Right renal pelvis (tissue), 4 donors: Measurements from ENCODE around the gene CUX1. TPM values are rescaled to one million over a fixed set of nuclear protein-coding genes. Genes with fewer than 3 reads are reported as not detected.
"Not testable (repeated sequence)": the region's sequence is repeated elsewhere in the genome, so short reads cannot be mapped to it uniquely, and the experiment has no call there.

Experiments
- DNase-seq, 4 donors: peaks; one replicate each; pipeline ENCODE4 v3.0.0-alpha.2; 2013; ENCODE audit warnings: low read depth in 4 of 4, low spot score in 3 of 4, missing footprints in 1 of 4
- polyA plus RNA-seq, 4 donors: library from polyadenylated mRNA; unstranded; fragments of 120-200 nt; gene quantifications; one replicate each; pipeline ENCODE4 v1.2.1, GENCODE V29; 2013; ENCODE audit not compliant: insufficient read length in 4 of 4

The CUX1 gene
- polyA plus RNA-seq, 4 donors: 93.0 to 111 (median 107) TPM

DNA sequence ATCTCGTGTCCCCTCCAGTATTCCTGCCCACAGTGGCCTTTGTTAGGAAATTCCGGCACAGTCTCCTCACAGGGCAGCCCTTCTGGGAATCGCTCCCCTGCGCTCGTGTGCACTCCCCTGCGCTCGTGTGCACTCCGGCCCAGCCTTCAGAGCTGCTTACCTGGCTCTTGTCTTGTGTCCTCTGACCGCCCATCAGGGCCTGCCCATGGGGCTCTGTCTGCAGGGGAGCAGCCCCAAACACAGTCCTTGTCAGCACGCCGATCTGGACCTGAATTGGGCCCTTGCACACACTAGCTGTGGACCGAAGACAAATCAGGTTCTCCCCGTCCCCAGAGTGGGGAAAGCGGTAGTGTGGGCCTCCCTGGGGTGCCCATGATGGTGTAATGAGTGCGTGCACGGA, 179.4 kb downstream of the CUX1 start:
- DNase-seq: no peak

DNA sequence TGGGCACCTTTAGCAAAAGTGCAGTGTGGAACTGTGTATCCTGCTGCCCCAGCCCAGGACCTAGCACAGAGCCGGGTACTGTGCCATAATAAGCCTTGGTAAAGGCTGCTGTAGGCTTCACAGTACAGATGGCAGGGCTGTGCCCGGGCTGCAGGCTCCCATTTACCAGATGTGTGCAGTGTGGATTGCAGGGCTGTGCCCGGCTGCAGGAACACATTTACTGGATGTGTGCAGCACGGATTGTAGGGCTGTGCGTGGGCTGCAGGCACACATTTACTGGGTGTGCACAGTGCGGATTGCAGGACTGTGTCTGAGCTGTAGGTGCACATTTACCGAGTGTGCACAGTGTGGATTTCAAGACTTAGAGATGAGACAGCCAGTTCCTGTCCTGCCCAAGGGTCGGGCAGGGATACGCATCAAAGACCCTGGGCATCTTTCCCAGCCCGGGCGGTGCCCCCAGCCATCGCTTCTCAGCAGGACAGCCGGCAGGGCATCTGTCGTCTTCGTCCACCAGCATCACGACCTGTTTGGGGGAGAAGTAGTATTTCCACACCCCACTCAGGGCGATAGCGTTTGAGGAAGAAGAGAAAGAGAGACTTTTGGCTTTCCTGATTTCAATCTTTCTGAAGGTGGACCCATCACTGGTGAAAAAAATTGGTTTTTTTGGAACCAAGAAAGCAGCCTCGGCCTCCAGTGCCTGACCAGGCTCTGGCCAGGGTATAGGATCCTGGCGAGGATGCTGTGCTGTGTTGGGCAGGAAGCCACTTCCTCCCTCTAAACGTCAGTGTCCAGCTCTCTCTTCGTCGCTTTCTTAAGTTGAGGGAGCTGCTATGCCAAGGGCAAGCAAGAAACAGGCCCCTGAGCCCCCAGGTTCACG, 180.8 kb downstream of the CUX1 start:
- DNase-seq: no peak

DNA sequence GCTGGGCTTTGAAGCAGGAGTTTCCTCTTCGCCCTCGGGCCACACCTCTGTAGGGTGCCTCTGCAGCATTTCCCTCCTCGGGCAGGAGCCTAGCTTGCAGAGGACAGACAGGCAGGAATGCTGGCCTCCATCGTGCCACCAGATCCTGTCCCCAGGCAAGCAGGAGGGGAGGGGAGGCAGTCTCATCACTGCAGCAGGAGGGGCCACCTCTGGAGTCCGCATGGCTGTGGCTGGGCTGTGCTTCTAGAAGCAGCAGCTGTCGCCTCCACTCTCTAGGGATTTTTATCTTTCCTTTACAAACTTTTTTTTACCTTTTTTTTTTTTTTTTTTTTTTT, 181.4 kb downstream of the CUX1 start:
- no peak for DNase-seq

DNA sequence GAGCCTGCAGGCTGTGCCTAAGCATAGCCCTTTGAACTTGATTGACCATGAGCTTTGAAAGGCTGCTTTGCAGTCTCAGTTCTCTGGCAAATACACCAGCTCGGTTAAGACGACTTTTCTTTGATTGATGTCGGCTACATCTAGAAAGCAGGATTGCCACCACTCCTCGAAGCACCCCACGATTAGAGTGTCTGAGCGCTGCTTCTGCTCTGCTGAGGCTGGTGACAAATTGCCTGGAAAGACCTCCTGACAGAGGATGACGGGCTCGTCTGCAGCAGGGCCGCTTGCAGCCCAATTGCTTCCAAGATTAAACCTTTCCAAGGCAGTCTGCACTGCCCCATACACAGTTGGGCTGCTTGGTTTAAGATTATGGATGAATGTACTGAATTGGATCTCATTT, 182.0 kb downstream of the CUX1 start:
- no peak for DNase-seq

DNA sequence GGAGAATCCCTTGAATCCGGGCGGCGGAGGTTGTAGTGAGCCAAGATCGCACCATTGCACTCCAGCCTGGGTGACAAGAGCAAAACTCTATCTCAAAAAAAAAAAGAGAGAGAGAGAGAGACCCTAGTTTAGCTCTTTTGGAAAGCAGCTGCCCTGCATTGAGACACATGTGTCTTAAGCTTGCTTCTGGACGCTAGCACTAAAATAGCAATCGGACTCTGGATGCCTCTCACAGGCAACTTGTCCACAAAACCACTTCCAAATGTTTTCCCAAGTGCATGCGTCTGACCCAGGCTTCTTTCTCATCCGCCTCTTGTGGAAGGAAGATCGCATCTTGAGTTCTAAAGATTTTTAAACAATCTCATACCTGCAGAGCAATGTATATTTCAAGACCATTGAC, 182.7 kb downstream of the CUX1 start:
- DNase-seq: no peak

DNA sequence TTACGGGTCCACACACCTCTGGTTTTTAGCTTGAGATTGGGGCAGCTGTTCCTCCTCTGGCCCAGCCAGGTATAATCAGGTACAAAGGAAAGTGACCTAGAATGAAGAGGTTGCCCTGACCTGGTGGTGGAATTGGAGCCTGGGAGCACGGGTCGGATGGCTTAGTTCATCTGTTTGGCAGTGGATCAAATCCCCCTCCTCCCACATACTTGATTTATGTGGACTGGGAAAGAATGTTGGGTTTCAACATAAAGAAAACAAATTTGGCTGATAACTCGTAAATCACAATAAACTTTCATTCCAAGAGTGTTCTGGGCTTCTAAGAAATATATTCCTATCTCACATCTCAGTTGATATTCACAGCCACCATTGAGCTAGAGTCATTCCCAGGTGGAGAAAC, 186.8 kb downstream of the CUX1 start:
- DNase-seq: no peak

DNA sequence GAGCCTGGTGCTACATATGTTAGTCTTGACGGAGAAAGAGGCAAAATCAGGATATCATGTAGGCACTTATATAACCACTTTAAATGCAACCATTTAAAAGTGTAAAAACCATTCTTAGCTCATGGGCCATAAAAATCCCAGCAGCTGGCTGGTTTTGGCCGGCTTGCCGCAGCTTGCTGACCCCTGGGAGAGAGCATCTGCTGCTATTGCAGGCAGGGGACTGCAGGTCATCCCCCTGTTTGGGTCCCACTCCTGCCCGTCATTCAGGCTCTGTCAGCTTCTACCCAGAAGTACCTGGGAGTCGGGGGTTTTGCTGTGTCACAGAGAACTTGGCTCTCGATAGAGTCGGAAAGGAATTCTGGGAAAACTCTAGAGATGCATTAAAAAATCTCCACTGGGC, 187.4 kb downstream of the CUX1 start:
- DNase-seq: no peak

DNA sequence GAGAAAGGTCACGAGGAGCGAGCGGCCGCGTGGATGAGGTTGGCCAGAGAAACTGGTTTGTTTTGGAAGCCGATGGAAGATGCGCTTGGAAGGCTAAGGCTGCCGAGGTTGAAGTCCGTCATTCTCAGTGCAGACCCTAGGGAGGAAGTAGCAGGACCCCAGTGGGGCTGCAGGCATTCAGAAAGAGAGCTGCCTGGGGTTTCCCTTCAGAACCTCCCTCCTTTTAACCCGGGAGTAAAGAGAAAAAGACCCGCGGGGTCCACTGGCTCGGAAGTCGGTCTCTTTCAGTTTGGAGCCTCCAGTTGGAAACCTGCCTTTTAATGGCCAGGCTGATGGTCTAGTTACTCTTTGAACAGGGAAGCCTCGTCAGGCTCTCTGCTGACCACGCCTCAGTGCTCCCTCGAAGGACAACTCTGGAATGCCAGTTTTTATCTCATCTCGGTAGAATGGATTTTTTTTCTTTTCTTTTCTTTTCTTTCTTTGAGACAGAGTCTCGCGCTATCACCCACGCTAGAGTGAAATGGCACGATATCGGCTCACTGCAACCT, 188.6 kb downstream of the CUX1 start:
- DNase-seq: no peak

DNA sequence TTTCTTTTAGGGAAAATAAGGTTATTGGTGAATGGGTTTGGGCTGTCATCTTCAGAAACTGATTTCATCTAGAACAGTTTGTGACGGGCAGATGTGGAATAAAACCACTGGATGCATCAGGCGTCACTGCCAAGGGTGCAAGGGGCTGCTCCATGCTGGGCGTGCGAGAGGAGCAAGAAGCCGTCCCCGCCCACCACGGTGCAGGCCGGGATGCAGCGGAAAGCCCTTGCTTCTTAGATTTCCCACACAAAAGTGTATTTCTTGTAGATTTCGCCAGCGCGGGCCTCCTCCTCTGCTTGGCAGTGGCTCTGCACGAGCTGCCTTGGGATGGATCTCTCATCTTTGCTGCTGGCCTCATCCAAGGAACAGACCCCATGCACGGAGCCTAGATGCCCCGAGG, 189.3 kb downstream of the CUX1 start:
- DNase-seq: no peak

DNA sequence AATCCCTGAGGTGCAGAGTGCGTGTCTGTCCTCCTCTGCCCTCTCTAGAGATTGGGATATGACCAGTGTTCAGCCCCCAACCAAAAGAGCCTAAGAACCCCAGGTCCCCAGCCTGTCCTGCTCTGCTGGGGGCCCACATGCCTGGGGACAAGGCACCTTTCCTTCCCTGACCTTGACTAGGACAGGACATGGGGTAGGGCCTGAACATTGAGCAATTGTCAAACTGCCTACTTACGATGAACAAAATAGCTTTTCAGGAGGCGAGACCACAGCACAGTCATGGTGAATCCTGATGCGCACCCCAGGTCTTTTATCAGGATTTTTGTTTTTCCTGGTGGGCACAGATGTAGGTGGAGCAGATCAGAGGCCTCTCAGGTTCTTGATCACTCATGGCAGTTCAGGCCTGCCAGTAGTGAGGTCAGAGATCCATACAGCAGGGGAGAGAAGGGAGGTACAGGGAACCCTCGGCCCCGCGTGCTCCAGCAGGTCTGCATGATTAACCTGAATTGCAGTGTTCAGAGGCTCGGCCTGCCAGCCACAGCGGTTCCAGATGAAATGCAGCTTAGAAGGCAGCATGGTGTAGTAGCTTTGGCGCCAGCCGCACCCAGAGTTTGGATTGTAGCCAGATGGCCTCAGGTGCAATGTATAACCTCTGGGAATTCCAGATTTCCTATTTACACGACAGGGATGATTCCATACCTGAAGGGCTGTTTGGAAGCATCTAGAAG, 191.3 kb downstream of the CUX1 start:
- DNase-seq: no peak

DNA sequence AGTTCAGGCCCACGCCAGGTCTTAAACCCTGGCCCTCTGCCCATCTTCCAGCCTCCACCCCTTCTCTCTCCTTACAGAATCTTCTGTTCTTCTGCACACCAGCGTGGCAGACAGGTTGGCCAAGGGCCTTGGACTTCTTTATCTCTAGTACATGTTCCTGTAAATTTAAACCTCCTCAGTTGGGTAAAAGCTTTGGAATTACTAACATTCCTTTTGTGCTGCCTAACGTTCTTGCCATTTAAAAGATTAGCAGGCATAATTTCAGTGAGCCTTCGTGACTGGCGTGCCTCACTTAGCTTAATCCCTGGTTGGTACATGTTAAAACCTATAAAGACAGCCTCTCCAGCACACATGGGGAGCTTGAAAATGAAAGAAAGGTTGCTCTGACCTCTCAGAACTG, 192.2 kb downstream of the CUX1 start:
- no peak for DNase-seq

DNA sequence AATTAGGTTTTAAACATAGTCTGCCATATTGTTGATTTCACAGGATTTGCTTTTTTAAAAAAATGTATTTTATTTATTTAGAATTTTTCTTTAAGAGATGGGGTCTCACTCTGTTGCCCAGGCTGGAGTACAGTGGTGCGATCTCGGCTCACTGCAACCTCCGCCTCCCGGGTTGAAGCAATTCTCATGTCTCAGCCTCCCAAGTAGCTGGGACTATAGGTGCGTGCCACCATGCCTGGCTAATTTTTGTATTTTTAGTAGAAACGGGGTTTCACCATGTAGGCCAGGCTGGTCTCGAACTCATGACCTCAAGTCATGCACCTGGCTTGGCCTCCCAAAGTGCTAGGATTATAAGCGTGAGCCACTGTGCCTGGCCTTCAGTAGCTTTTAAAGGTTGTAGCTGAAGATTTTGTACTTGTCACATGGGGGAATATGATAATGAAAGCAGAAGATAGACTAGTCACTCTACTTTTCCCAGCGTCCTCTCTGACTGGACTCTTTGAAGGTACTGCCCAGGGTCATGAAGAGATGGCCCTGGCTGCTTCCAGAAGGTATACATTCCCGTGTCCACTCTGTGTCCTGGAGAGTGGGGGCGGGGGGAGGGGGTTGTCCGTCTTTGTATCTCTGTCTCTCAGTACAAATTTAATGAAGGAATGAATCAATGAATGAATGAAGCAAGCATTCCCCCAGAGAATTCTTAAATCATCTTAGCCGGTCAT, 194.8 kb downstream of the CUX1 start:
- DNase-seq: not testable (repeated sequence)

DNA sequence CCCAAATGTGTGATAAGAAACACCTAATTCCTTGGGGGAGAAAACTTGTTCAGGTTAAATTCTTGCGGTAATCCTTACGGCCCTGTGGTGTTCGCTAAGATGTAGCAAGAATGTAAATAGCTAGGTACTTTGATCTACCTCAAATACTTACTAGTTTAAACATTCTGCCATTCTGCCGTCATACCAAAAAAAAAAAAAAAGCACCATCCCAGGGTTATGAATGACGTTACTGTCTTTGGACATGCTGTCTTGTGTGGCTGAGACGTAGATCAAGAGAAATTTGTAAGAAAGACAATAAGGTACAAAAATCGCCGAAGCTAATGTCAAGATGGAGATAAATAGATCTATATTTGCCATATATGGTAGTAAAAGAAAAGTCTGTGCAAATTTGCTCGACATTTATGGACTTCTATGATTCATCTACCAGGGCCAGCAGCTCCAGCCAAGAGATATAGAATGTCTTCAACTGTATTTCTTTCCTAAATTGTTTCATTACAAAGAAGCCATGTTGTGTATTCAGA, 195.6 kb downstream of the CUX1 start:
- no peak for DNase-seq

DNA sequence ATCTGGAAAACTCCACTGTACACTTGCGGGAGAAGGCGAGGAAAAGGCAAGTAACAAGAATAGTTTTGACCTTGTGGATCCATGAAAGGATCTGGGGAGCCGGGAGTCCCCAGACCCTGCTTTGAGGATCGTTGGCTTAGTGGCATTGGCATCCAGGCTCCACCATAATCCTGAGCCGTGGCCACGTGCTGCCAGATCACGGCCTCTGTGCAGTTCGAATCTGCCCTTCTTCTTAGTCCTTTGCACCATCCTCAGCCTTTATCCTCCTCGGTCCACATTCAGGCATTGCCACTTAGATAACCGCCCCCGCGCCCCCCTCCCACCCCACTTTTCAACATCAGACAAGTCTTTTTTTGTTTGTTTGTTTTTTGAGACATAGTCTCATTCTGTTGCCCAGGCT, 201.4 kb downstream of the CUX1 start:
- no peak for DNase-seq

DNA sequence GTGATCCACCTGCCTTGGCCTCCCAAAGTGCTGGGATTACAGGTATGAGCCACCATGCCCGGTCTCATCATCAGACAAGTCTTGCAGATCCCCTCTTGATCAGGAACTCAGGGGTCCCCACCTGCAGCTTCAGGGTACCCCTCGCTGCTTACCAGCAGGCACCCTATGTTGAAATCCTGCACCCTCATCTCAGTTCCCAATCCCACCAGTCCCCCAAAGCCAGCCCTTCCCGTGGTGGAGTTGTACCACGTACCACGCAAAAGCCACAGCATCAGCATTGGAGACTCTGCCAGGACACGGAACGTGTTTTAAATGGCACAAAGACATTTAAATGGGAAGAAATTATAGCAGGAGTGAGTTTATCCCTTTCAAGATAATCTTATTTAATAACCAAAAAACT, 202.0 kb downstream of the CUX1 start:
- DNase-seq: no peak

DNA sequence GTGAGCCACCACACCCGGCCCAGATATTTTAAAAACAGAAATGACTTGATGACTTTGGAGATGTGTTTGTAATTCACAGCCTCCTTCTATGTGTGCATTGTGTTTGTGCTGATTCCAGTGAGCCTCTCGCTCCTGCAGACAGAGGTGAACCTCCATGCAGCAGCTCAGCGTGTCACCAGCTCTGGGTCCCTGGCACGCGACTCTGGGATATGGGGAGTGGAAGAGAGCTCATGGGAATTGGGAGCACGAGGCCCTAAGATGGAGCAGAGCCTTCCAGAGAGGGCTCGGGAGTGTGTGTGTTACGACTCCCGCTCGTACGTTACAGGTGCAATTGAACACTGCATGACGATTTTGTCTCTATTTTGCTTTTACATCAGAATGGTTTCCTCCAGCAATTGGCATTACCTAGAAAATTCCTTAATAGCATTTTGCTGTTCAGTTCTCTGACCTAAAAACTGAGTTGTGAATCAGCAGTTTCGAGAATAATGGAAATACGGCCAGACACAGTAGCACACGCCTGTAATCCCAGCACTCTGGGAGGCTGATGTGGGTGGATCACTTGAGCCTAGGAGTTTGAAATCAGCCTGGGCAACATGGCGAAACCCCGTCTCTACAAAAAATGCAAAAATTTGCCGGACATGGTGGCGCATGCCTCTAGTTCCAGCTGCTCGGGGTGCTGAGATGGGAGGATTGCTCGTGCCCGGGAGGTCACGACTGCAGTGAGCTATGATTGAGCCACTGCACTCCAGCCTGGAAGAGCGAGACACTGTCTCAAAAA, 204.6 kb downstream of the CUX1 start:
- DNase-seq: no peak

DNA sequence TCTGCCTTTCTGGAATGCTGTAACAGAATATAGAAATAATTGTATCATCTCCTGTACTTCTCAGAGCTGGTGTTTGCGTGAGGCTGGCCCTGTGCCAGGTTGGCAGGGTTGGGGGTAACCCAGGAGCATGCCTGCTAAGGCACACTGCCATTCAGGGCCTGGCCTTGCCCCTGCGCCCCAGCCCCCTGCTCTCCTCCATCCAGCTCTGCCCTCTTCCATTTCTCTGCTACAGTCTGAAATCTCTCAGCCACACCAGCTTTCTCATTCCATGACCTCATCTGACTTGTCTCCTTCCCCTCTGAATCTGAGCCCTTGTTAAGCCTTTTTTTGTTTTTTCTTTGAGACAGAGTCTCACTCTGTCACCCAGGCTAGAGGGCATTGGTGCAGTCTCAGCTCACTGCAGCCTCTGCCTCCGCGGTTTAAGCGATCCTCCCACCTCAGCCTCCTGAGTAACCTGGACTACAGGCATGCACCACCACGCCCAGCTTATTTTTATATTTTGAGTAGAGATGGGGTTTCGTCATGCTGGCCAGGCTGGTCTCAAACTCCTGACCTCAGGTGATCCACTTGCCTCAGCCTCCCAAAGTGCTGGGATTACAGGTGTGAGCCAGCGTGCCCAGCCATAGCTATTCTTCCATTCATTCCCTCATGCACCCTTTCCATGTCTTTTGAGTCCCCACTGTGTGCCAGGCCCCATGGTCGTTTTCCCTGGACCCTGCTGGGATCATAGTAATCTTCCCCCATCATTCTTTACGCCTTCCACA, 206.8 kb downstream of the CUX1 start:
- DNase-seq: no peak

DNA sequence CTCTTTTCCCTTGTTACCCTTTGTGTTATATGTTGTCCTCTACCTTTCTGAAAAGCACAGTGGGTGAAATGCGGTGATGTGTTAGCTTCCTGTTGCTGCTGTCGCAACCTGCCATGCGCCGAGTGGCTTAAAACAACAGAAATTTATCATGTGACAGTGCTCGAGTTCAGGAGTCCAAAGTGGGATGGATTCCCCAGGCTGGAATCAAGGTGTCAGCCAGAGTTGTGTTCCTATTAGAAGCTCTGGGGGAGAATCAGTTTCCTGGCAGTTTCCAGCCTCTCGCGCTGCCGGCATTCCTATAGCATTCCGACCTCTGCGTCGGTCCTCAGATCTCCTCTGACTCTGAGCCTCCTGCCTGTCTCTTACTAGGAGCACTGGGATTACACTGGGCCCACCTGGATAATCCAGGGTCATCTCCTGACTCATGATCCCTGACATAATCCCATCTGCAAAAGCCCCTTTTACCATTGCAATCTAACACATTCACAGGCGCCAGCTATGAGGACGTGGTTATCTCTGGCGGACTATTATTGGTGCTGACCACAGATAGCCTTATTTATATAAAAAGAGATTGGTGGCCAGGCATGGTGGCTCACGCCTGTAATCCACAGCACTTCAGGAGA, 207.5 kb downstream of the CUX1 start:
- no peak for DNase-seq

DNA sequence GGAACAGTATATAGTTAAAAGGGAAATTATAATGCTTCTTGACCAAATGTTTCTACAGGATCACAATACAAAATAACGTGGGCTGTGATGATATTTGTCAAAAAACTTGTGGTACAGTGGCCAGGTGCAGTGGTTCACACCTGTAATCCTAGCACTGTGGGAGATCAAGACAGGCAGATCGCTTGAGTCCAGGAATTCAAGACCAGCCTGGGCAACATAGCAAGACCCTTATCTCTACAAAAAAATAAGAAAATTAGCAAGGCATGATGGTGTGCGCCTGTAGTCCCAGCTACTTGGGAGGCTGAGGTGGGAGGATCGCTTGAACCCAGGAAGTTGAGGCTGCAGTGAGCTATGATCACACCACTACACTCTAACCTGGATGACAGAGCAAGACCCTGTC, 208.4 kb downstream of the CUX1 start:
- DNase-seq: not testable (repeated sequence)
